ENCODE data around the gene TRIM14. TPM values are rescaled to one million over a fixed set of nuclear protein-coding genes. Genes with fewer than 3 reads are reported as not detected.
"Not testable (repeated sequence)": the region's sequence is repeated elsewhere in the genome, so short reads cannot be mapped to it uniquely, and the experiment has no call there.

Gene TRIM14
- polyA plus RNA-seq, 2 donors: 9.3 to 12.2 TPM

DNA sequence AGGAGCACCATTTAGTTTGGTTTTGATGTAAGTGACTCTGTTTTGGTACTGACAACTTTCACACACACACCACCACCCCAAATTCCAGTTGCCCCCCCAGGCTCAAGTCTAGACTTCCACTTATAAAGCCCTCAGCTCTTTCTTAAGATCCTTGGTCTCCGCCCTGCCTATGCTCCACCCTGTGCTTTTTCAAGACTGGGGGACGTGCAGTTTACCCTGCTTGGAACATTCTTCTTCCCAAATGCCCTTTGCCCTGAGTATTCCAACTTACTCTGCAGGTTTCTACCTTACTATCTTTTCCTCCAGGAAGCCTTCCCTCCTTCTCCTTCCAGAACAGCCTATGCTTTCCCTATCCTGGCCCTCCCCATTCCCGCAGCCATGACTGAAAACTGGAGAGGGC is 1.5 kb upstream of the TRIM14 start:
- H3K36me3 ChIP-seq (ENCODE audit: control insufficient read depth in 2 of 2, insufficient read depth in 2 of 2, low read length in 1 of 2): peaks cover 0 to 4% of the 10 kb centered on the region in 2 donors
- H3K9me3 ChIP-seq (ENCODE audit: control insufficient read depth in 2 of 2, insufficient read depth in 1 of 2, low read depth in 1 of 2, low read length in 1 of 2): no peaks in the 10 kb centered on the region
- H3K27me3 ChIP-seq (ENCODE audit: control insufficient read depth in 1 of 2, insufficient read depth in 2 of 2, low read length in 2 of 2): no peaks in the 10 kb centered on the region
- H3K4me3 ChIP-seq (ENCODE audit: low read depth in 1 of 2, low read length in 2 of 2): no peak overlapping the region
- WGBS, 2 donors: 44 to 57% methylated on average over 3 of the region's 3 CpGs
- peaks cover 0 to 11% of the 10 kb centered on the region in 2 donors for H3K4me1 ChIP-seq (ENCODE audit: control insufficient read depth in 2 of 2, insufficient read depth in 2 of 2, low read length in 1 of 2)
- H3K27ac ChIP-seq (ENCODE audit: low read depth in 2 of 2, low read length in 1 of 2): peak overlapping the region; percentile 87 to 94

DNA sequence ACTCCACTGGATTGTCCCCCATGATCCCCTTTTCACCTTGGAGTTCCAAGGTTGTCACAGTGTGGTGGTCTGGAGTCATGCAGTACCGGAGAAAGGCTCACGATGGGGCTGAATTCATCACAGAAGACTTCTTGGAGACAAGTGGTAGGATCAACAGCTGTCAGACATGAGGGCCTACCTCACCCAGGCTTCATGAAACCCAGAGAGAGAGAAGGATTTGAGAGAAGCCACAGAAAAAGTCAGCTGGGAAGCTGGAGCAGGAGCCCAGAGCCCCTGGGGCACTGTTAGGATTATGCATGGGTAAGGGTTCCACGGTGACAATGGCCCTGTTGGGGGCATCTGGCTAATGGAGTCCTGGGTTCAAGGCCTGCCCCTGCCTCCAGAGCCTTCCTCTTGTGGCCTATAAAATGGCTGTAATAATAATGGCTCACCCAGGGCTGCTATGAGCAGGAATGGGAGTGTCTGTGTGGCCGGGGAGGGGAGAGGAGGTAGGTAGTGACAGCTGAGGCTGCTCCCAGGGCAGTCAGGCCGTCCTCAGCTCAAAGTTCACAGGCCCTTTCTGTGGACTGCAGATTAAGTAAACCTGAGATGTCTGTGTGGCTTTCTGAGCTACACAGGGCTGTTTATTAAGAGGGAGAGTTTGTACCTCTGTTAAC is 910 bp downstream of the TRIM14 start:
- peak overlapping the region; percentile 78 to 86 for H3K4me3 ChIP-seq (ENCODE audit: low read depth in 1 of 2, low read length in 2 of 2)
- H3K36me3 ChIP-seq (ENCODE audit: control insufficient read depth in 2 of 2, insufficient read depth in 2 of 2, low read length in 1 of 2): no peaks in the 10 kb centered on the region
- WGBS, 2 donors: 39 to 41% methylated on average over 5 of the region's 5 CpGs
- H3K27ac ChIP-seq (ENCODE audit: low read depth in 2 of 2, low read length in 1 of 2): peak overlapping the region; percentile 71 to 93
- no peaks in the 10 kb centered on the region for H3K27me3 ChIP-seq (ENCODE audit: control insufficient read depth in 1 of 2, insufficient read depth in 2 of 2, low read length in 2 of 2)
- H3K9me3 ChIP-seq (ENCODE audit: control insufficient read depth in 2 of 2, insufficient read depth in 1 of 2, low read depth in 1 of 2, low read length in 1 of 2): no peaks in the 10 kb centered on the region
- peaks cover 3 to 11% of the 10 kb centered on the region in 2 donors for H3K4me1 ChIP-seq (ENCODE audit: control insufficient read depth in 2 of 2, insufficient read depth in 2 of 2, low read length in 1 of 2)

DNA sequence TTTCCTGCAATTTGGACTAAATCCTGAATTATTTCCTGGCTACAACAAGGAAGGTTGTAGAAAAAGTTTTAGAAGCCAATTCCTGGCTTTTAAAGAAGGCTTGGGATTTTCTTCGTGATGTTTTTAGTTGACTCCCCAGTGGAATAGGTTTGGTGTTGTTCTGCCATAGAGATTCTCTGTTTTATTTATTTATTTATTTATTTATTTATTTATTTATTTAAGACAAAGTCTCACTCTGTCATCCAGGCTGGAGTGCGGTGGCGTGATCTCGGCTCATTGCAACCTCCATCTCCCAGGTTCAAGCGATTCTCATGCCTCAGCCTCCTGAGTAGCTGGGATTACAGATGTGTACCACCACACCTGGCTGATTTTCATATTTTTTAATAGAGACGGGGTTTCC is 1.9 kb downstream of the TRIM14 start:
- peaks cover 3 to 11% of the 10 kb centered on the region in 2 donors for H3K4me1 ChIP-seq (ENCODE audit: control insufficient read depth in 2 of 2, insufficient read depth in 2 of 2, low read length in 1 of 2)
- WGBS, 2 donors: 92 to 96% methylated on average over 6 of the region's 6 CpGs
- not testable (repeated sequence) for H3K4me3 ChIP-seq (ENCODE audit: low read depth in 1 of 2, low read length in 2 of 2); H3K9me3 ChIP-seq (ENCODE audit: control insufficient read depth in 2 of 2, insufficient read depth in 1 of 2, low read depth in 1 of 2, low read length in 1 of 2); H3K27me3 ChIP-seq (ENCODE audit: control insufficient read depth in 1 of 2, insufficient read depth in 2 of 2, low read length in 2 of 2); H3K27ac ChIP-seq (ENCODE audit: low read depth in 2 of 2, low read length in 1 of 2); H3K36me3 ChIP-seq (ENCODE audit: control insufficient read depth in 2 of 2, insufficient read depth in 2 of 2, low read length in 1 of 2)

DNA sequence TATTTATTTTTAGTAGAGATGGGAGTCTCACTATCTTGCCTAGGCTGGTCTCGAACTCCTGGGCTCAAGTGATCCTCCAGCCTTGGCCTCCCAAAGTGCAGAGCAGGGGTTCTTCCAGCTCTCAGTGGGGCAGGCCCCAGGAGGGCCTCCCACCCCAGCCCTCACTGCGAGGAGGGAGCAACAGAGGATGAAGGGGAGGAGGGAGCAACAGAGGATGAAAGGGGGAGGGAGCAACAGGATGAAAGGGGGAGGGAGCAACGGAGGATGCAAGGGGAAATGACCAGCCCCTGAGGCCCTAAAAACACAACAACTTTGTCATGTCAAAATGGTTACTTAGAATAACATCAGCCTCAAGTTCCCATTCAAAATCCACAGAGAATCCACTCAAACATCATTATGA is 10.0 kb downstream of the TRIM14 start:
- Histone ChIP-seq H3K36me3 (ENCODE audit: control insufficient read depth in 2 of 2, insufficient read depth in 2 of 2, low read length in 1 of 2) (peaks cover 0 to 5% of the 10 kb centered on the region in 2 donors), H3K27ac (ENCODE audit: low read depth in 2 of 2, low read length in 1 of 2) (peak overlapping the region in 1 of 2 donors; percentile 18)
- 62 to 66% methylated on average over 3 of the region's 3 CpGs for WGBS, 2 donors

DNA sequence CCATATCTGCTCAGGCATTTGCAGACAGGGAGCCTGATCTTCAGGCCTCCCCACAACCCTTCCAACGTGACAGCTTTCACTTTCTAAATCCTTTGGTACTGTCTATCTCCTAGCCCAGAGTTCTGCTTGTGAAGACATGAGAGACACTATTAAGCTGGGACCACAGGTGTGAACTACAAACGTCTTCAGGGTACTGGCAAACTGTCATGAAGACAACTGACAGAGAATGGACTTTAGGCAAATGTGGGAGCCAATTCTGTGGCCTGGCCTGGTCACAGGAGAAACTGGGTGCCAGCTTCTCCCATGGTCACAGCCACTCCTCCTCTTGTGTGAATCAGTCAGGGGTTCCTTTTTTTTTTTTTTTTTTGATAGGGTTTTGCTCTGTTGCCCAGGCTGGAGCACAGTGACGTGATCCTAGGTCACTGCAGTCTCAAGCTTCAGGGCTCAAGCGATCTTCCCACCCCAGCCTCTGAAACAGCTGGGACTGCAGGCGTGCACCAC is 10.4 kb downstream of the TRIM14 start:
- Histone ChIP-seq H3K36me3 (ENCODE audit: control insufficient read depth in 2 of 2, insufficient read depth in 2 of 2, low read length in 1 of 2) (peaks cover 0 to 5% of the 10 kb centered on the region in 2 donors), H3K27me3 (ENCODE audit: control insufficient read depth in 1 of 2, insufficient read depth in 2 of 2, low read length in 2 of 2) (no peaks in the 10 kb centered on the region), H3K27ac (ENCODE audit: low read depth in 2 of 2, low read length in 1 of 2) (peak overlapping the region; percentile 15 to 36), H3K9me3 (ENCODE audit: control insufficient read depth in 2 of 2, insufficient read depth in 1 of 2, low read depth in 1 of 2, low read length in 1 of 2) (no peaks in the 10 kb centered on the region), H3K4me3 (ENCODE audit: low read depth in 1 of 2, low read length in 2 of 2) (no peak overlapping the region), H3K4me1 (ENCODE audit: control insufficient read depth in 2 of 2, insufficient read depth in 2 of 2, low read length in 1 of 2) (no peaks in the 10 kb centered on the region)
- 58 to 60% methylated on average over 5 of the region's 5 CpGs for WGBS, 2 donors

More for the DNA sequence above, 10.0 kb downstream of the TRIM14 start:
- Histone ChIP-seq H3K4me3 (ENCODE audit: low read depth in 1 of 2, low read length in 2 of 2) (no peak overlapping the region), H3K27me3 (ENCODE audit: control insufficient read depth in 1 of 2, insufficient read depth in 2 of 2, low read length in 2 of 2) (no peaks in the 10 kb centered on the region), H3K9me3 (ENCODE audit: control insufficient read depth in 2 of 2, insufficient read depth in 1 of 2, low read depth in 1 of 2, low read length in 1 of 2) (no peaks in the 10 kb centered on the region), H3K4me1 (ENCODE audit: control insufficient read depth in 2 of 2, insufficient read depth in 2 of 2, low read length in 1 of 2) (no peaks in the 10 kb centered on the region)

DNA sequence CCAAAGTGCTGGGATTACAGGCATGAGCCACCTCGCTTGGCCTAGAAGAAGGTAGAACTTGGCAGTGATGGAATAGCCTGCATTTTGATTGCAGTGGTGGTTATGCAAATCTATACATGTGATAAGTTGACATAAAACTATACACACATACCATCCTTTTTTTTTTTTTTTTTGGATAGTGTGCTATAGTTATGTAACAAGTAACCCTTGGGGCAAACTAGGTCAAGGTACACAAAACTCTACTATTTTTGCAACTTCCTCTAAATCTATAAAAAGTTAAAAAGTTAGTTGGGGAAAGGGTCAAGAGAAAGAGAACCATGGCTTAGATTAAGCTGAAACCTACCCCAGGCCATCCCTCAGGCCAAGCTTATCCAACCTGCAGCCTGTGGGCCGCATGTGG is 11.1 kb downstream of the TRIM14 start:
- no peaks in the 10 kb centered on the region for H3K4me1 ChIP-seq (ENCODE audit: control insufficient read depth in 2 of 2, insufficient read depth in 2 of 2, low read length in 1 of 2)
- 49 to 72% methylated on average over 2 of the region's 2 CpGs for WGBS, 2 donors
- peaks cover 0 to 5% of the 10 kb centered on the region in 2 donors for H3K36me3 ChIP-seq (ENCODE audit: control insufficient read depth in 2 of 2, insufficient read depth in 2 of 2, low read length in 1 of 2)
- H3K27me3 ChIP-seq (ENCODE audit: control insufficient read depth in 1 of 2, insufficient read depth in 2 of 2, low read length in 2 of 2): no peaks in the 10 kb centered on the region
- H3K27ac ChIP-seq (ENCODE audit: low read depth in 2 of 2, low read length in 1 of 2): peak overlapping the region; percentile 15 to 61
- H3K4me3 ChIP-seq (ENCODE audit: low read depth in 1 of 2, low read length in 2 of 2): no peak overlapping the region
- no peaks in the 10 kb centered on the region for H3K9me3 ChIP-seq (ENCODE audit: control insufficient read depth in 2 of 2, insufficient read depth in 1 of 2, low read depth in 1 of 2, low read length in 1 of 2)

DNA sequence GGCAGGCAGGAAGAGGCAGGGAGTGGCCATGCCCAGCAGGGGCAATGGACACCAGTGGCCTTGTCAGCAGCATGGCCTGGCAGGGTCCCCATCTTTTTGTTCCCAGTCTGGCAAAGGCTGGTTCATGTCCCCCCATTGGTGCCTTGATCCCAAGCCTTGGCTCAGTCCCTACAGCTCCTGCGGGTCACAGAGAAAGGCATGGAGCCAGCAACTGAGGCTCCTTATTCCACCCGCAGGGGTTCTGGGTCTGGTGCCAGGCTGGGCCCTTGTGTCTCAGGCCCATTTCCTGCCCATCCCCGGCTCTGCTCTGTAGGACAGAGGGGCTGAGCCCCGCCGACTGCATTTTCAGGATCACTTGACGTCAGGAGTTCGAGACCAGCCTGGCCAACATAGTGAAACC is 14.0 kb downstream of the TRIM14 start:
- Histone ChIP-seq H3K4me3 (ENCODE audit: low read depth in 1 of 2, low read length in 2 of 2) (no peak overlapping the region), H3K4me1 (ENCODE audit: control insufficient read depth in 2 of 2, insufficient read depth in 2 of 2, low read length in 1 of 2) (no peaks in the 10 kb centered on the region), H3K9me3 (ENCODE audit: control insufficient read depth in 2 of 2, insufficient read depth in 1 of 2, low read depth in 1 of 2, low read length in 1 of 2) (no peaks in the 10 kb centered on the region), H3K27me3 (ENCODE audit: control insufficient read depth in 1 of 2, insufficient read depth in 2 of 2, low read length in 2 of 2) (no peaks in the 10 kb centered on the region), H3K36me3 (ENCODE audit: control insufficient read depth in 2 of 2, insufficient read depth in 2 of 2, low read length in 1 of 2) (peaks cover 0 to 4% of the 10 kb centered on the region in 2 donors), H3K27ac (ENCODE audit: low read depth in 2 of 2, low read length in 1 of 2) (no peak overlapping the region)
- WGBS, 2 donors: 95 to 97% methylated on average over 7 of the region's 7 CpGs

DNA sequence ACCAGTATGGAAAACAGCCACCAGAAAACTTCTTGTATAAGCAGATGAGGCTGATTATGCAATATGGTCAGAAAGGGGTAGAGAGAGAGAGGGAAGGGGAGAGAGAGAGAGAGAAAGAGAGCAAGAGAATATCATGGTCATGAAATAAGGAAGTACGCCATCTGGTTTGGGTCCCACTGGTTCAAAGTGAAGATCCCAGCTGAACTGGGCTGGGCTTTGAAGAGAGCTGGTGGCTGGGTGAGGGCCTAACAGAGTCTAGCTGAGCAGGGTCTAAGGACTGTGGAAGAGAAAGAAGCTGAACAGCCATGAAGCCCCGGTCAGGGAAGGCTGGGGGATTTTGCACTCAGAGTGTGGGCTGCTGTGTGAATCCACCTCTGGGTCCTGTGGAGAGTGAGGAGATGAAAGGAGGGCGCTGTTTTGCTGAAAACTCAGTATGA is 14.6 kb downstream of the TRIM14 start:
- H3K36me3 ChIP-seq (ENCODE audit: control insufficient read depth in 2 of 2, insufficient read depth in 2 of 2, low read length in 1 of 2): peaks cover 0 to 4% of the 10 kb centered on the region in 2 donors
- H3K4me1 ChIP-seq (ENCODE audit: control insufficient read depth in 2 of 2, insufficient read depth in 2 of 2, low read length in 1 of 2): peaks cover 0 to 3% of the 10 kb centered on the region in 2 donors
- no peak overlapping the region for H3K27ac ChIP-seq (ENCODE audit: low read depth in 2 of 2, low read length in 1 of 2)
- 79 to 88% methylated on average over 3 of the region's 3 CpGs for WGBS, 2 donors
- no peak overlapping the region for H3K4me3 ChIP-seq (ENCODE audit: low read depth in 1 of 2, low read length in 2 of 2)
- H3K9me3 ChIP-seq (ENCODE audit: control insufficient read depth in 2 of 2, insufficient read depth in 1 of 2, low read depth in 1 of 2, low read length in 1 of 2): no peaks in the 10 kb centered on the region
- H3K27me3 ChIP-seq (ENCODE audit: control insufficient read depth in 1 of 2, insufficient read depth in 2 of 2, low read length in 2 of 2): no peaks in the 10 kb centered on the region

DNA sequence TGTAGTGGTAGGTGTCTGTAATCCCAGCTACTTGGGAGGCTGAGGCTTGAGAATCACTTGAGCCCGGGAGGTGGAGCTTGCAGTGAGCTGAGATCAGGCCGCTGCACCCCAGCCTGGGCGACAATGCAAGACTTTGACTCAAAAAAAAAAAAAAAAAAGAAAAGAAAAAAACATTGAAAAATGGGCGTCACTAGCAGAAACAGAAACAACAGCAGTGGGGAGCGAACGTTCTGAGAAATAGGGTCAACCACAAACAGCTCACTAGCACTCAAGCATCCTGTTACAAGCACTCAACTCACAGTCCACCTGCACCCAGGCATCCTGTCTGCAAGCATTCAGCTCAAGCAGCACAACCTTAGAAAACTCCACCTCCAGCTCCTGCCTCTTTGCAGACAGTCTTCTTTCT is 17.2 kb downstream of the TRIM14 start:
- H3K27ac ChIP-seq (ENCODE audit: low read depth in 2 of 2, low read length in 1 of 2): peak overlapping the region in 1 of 2 donors; percentile 63
- no peak overlapping the region for H3K4me3 ChIP-seq (ENCODE audit: low read depth in 1 of 2, low read length in 2 of 2)
- H3K9me3 ChIP-seq (ENCODE audit: control insufficient read depth in 2 of 2, insufficient read depth in 1 of 2, low read depth in 1 of 2, low read length in 1 of 2): no peaks in the 10 kb centered on the region
- peaks cover 0 to 6% of the 10 kb centered on the region in 2 donors for H3K36me3 ChIP-seq (ENCODE audit: control insufficient read depth in 2 of 2, insufficient read depth in 2 of 2, low read length in 1 of 2)
- WGBS, 2 donors: 32 to 37% methylated on average over 6 of the region's 6 CpGs
- no peaks in the 10 kb centered on the region for H3K27me3 ChIP-seq (ENCODE audit: control insufficient read depth in 1 of 2, insufficient read depth in 2 of 2, low read length in 2 of 2)
- peaks cover 0 to 3% of the 10 kb centered on the region in 2 donors for H3K4me1 ChIP-seq (ENCODE audit: control insufficient read depth in 2 of 2, insufficient read depth in 2 of 2, low read length in 1 of 2)

DNA sequence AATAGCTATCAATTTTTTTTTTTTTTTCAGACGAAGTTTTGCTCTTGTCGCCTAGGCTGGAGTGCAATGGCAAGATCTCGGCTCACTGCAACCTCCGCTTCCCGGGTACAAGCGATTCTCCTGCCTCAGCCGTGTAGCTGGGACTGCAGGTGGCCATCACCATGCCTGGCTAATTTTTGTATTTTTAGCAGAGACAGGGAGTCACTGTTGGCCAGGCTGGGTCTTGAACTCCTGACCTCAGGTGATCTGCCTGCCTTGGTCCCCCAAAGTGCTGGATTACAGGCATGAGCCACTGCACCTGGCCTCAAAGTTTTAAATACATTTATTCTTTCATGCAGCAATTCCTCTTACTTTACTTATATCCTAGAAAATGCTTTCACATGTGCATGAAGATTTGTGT is 17.6 kb downstream of the TRIM14 start:
- Histone ChIP-seq H3K4me1 (ENCODE audit: control insufficient read depth in 2 of 2, insufficient read depth in 2 of 2, low read length in 1 of 2) (peaks cover 0 to 3% of the 10 kb centered on the region in 2 donors), H3K27ac (ENCODE audit: low read depth in 2 of 2, low read length in 1 of 2) (peak overlapping the region; percentile 15 to 20), H3K4me3 (ENCODE audit: low read depth in 1 of 2, low read length in 2 of 2) (no peak overlapping the region), H3K36me3 (ENCODE audit: control insufficient read depth in 2 of 2, insufficient read depth in 2 of 2, low read length in 1 of 2) (peaks cover 0 to 8% of the 10 kb centered on the region in 2 donors), H3K9me3 (ENCODE audit: control insufficient read depth in 2 of 2, insufficient read depth in 1 of 2, low read depth in 1 of 2, low read length in 1 of 2) (no peaks in the 10 kb centered on the region), H3K27me3 (ENCODE audit: control insufficient read depth in 1 of 2, insufficient read depth in 2 of 2, low read length in 2 of 2) (no peaks in the 10 kb centered on the region)
- 86 to 88% methylated on average over 7 of the region's 7 CpGs for WGBS, 2 donors

Measured in esophagus (tissue), 2 donors.